Activated naive CD4-positive, alpha-beta T cell treated with anti-CD3 and anti-CD28 coated beads for 36 hours (primary cell): ENCODE results near the gene TWNK. TPM values are rescaled to one million over a fixed set of nuclear protein-coding genes. Genes with fewer than 3 reads are reported as not detected.

ENCODE experiments used
- CTCF ChIA-PET: fragments of 350-600 bp; sonication (Branson Sonifier 250); formaldehyde crosslinking; loops from one replicate; lab custom pipeline; 2021; ENCODE audit warnings: antibody characterized with exemption; lab: Charles Lee
- DNase-seq: peaks from one replicate; pipeline ENCODE4 v3.0.0-alpha.2; 2020
- H3K27ac Mint-ChIP-seq: one replicate; pipeline ENCODE4 v1.8.0; 2021; ENCODE audit warnings: mild to moderate bottlenecking, mixed read lengths
- H3K27me3 Mint-ChIP-seq: one replicate; pipeline ENCODE4 v1.8.0; 2021; ENCODE audit warnings: low read depth, mixed read lengths
- H3K36me3 Mint-ChIP-seq: one replicate; pipeline ENCODE4 v1.8.0; 2021; ENCODE audit warnings: low read depth, mixed read lengths
- H3K4me1 Mint-ChIP-seq: one replicate; pipeline ENCODE4 v1.8.0; 2021; ENCODE audit warnings: low read depth, mixed read lengths
- H3K4me3 Mint-ChIP-seq: one replicate; pipeline ENCODE4 v1.8.0; 2021; ENCODE audit warnings: mild to moderate bottlenecking, moderate library complexity, mixed read lengths
- H3K9me3 Mint-ChIP-seq: one replicate; pipeline ENCODE4 v1.8.0; 2021; ENCODE audit warnings: mixed read lengths
- intact Hi-C: fragments of 100-400 bp; cut with micrococcal nuclease; formaldehyde crosslinking; loops from one replicate; pipeline ENCODE4 v1.15.1; 2023
- total RNA-seq, 2 experiments: library from RNA; stranded (reverse); gene quantifications; one replicate each; pipeline ENCODE4 v1.2.3, GENCODE V29; 2021

The TWNK gene
- total RNA-seq, 2 experiments from 2014 or later: 10.4 to 11.4 TPM

DNA sequence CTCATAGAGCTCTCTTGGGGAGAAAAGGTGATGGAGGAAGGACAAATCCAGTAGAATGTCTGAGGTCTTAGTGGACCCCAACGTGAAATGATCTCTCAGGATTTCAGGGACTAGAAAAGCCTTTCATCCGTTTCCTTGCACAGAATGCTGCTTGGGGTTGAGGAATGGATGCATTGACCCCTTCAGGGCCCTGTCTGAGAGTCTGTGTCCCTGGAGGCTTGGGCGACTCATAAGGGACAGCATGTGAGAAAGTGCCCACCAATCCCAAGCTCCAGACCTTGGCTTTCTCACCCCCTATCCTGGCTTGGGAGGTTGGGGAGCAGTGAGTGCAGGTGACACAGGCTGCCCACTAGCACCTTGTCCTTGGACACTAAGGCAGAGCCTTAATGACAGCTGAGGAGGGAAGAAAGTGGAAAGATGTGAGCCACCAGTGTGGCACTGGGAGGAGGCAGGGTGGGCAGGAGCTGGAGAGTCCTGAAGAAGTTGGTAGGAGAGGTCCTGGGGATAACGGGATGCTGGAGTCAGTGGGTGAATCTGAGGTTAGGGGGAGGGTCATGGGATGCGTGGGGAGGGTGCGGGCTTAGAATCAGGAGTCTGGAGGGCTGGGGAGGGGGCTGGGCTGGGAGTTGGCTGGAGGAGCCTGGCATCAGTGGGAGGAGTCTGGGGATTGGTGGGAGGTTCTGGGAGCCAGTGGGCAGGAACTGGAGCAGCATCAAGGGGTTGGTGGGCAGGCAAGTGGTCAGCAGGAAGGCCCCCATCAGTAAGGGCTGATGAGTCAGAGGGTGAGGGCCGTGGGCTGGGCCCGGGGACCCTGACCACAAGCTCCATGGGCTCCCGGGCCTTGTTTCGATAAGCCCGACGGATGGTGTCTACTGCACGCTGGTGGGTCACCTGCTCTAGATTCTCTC lies 20.8 kb downstream of the TWNK start:
- peaks cover 5% of the 10 kb centered on the region for H3K4me1 Mint-ChIP-seq
- H3K4me3 Mint-ChIP-seq: no peak overlapping the region
- no peaks in the 10 kb centered on the region for H3K36me3 Mint-ChIP-seq
- CTCF ChIA-PET: interaction anchor here (1.5 to 4.6 kb wide), 2 partner anchors 10 kb away, joined by 3 to 30 read pairs; no protein-coding TSS in a partner anchor
- no peaks in the 10 kb centered on the region for H3K9me3 Mint-ChIP-seq
- H3K27ac Mint-ChIP-seq: no peak overlapping the region
- intact Hi-C loops: no loop called here
- peaks cover 3% of the 10 kb centered on the region for H3K27me3 Mint-ChIP-seq
- no peak for DNase-seq

GRCh38 chr10:101008823-101009423 lies 21.6 kb downstream of the TWNK start:
- CTCF ChIA-PET: interaction anchor here (1.5 to 4.6 kb wide), 2 partner anchors 9 to 18 kb away, joined by 3 to 30 read pairs; no protein-coding TSS in a partner anchor
- no peaks in the 10 kb centered on the region for H3K9me3 Mint-ChIP-seq
- no peak for DNase-seq
- intact Hi-C loops: no loop called here
- H3K27ac Mint-ChIP-seq: no peak overlapping the region
- no peak overlapping the region for H3K4me3 Mint-ChIP-seq
- H3K36me3 Mint-ChIP-seq: no peaks in the 10 kb centered on the region
- peaks cover 10% of the 10 kb centered on the region for H3K4me1 Mint-ChIP-seq
- H3K27me3 Mint-ChIP-seq: peaks cover 5% of the 10 kb centered on the region

DNA sequence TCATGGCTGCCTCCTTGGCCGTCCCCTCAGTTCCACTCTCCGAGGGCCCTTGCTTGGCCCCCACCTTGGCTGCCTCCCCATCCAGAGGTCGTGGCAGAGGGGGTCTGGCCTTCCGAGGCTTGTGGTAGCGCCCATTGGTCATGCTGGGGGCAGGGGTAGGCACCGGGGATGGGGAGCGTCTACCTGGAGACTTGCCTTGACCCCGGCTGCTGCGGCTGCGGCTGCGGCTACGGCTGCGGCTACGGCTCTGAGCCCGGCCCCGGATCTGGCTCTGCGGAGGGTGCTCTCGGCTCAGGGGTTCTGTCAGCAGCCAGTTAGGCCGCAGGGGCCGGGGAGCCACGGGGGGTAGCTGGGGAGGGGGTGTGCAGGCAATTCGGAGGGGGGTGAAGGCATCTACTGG lies 23.0 kb downstream of the TWNK start:
- no peak overlapping the region for H3K27ac Mint-ChIP-seq
- peaks cover 14% of the 10 kb centered on the region for H3K27me3 Mint-ChIP-seq
- no peaks in the 10 kb centered on the region for H3K9me3 Mint-ChIP-seq
- no peak for DNase-seq
- intact Hi-C loops: loop anchor here (5.0 kb wide), 3 partner anchors 43 to 268 kb away; partner anchors contain the start of gene SEMA4G
- CTCF ChIA-PET: interaction anchor here (1.5 kb wide), 1 partner anchor 19 kb away, joined by 3 read pairs; no protein-coding TSS in a partner anchor
- no peaks in the 10 kb centered on the region for H3K36me3 Mint-ChIP-seq
- peaks cover 12% of the 10 kb centered on the region for H3K4me1 Mint-ChIP-seq
- H3K4me3 Mint-ChIP-seq: no peak overlapping the region

DNA sequence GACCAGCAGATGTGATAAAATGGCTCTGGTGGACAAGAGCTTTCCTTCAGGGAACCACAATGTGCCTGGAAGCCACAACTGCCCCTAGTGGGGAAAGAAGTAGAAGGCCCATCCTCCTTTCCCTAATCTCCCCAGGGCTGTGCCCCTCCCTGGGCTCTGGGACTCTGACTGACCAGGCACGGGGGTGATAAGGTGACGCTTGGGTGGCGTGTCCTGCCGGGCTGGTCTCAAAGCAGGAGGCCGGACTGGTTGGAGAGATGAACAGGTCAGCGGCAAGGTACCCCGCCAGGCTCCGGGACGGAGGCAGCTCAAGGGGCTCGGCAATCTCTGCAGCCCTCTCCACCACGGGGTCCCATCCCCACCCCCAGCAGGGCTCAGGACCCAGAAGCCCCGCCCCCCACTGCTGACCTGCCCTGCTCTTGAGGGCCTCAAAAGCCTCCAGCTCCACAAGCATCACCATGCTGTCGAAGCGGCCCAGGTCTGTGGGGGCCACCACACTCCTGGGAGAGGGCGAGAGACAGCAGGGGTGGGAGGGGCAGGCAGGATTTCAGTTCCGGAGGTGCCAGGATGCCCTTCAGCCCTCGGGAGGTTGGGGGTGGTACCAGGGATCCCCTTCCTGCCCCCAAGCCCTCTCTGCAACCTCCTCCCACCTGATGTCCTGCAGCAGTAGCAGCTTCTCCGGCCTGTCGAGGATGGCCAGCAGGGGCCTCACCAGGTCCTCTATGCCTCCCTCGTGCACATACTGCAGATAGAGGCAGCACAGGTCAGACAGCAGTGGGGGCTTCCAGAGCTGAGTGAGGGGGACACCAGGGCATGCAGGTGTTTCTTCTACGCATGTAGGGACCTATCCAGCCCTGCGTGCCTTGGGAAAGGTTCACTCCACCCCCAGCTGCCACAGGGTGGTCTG lies 24.4 kb downstream of the TWNK start:
- no peak overlapping the region for H3K27ac Mint-ChIP-seq
- intact Hi-C loops: loop anchor here (5.0 kb wide), 3 partner anchors 44 to 269 kb away; partner anchors contain the start of gene SEMA4G
- CTCF ChIA-PET: interaction anchor here (0.9 to 1.9 kb wide), 7 partner anchors 8 to 39 kb away, joined by 3 to 11 read pairs (median 4); no protein-coding TSS in a partner anchor

GRCh38 chr10:101012525-101013364 lies 25.4 kb downstream of the TWNK start:
- CTCF ChIA-PET: interaction anchor here (0.9 to 1.9 kb wide), 4 partner anchors 9 to 30 kb away, joined by 3 to 11 read pairs (median 5); no protein-coding TSS in a partner anchor
- Mint-ChIP-seq H3K4me1 (peaks cover 12% of the 10 kb centered on the region), H3K36me3 (no peaks in the 10 kb centered on the region), H3K4me3 (no peak overlapping the region), H3K9me3 (no peaks in the 10 kb centered on the region), H3K27ac (no peak overlapping the region), H3K27me3 (peaks cover 29% of the 10 kb centered on the region)
- peak; percentile 85 for DNase-seq
- intact Hi-C loops: loop anchor here (5.0 kb wide), 3 partner anchors 45 to 270 kb away; partner anchors contain the start of gene SEMA4G

More for the DNA sequence above, 24.4 kb downstream of the TWNK start:
- no peaks in the 10 kb centered on the region for H3K9me3 Mint-ChIP-seq
- H3K4me3 Mint-ChIP-seq: no peak overlapping the region
- H3K4me1 Mint-ChIP-seq: peaks cover 12% of the 10 kb centered on the region
- H3K27me3 Mint-ChIP-seq: peaks cover 21% of the 10 kb centered on the region
- DNase-seq: no peak
- no peaks in the 10 kb centered on the region for H3K36me3 Mint-ChIP-seq

GRCh38 chr10:101013365-101013825 lies 26.1 kb downstream of the TWNK start:
- H3K27me3 Mint-ChIP-seq: peaks cover 35% of the 10 kb centered on the region
- peaks cover 13% of the 10 kb centered on the region for H3K4me1 Mint-ChIP-seq
- CTCF ChIA-PET: interaction anchor here (0.7 to 7.2 kb wide), 15 partner anchors 8 to 137 kb away, joined by 3 to 94 read pairs (median 7); partner anchors contain the start of genes LZTS2, PDZD7 and SFXN3
- intact Hi-C loops: loop anchor here (5.0 kb wide), 3 partner anchors 46 to 271 kb away; partner anchors contain the start of gene SEMA4G
- H3K4me3 Mint-ChIP-seq: no peak overlapping the region
- no peaks in the 10 kb centered on the region for H3K36me3 Mint-ChIP-seq
- H3K9me3 Mint-ChIP-seq: no peaks in the 10 kb centered on the region
- no peak overlapping the region for H3K27ac Mint-ChIP-seq
- DNase-seq: no peak

GRCh38 chr10:101014230-101014884 lies 27.0 kb downstream of the TWNK start:
- H3K36me3 Mint-ChIP-seq: no peaks in the 10 kb centered on the region
- H3K4me1 Mint-ChIP-seq: peaks cover 16% of the 10 kb centered on the region
- peak; percentile 85 for DNase-seq
- intact Hi-C loops: loop anchor here (1.0 to 5.0 kb wide), 7 partner anchors 15 to 581 kb away; partner anchors contain the start of genes LZTS2 and SEMA4G
- CTCF ChIA-PET: interaction anchor here (0.6 to 7.2 kb wide), 40 partner anchors 9 to 1615 kb away, joined by 3 to 94 read pairs (median 4); partner anchors contain the start of genes LZTS2, PDZD7 and SFXN3
- H3K27me3 Mint-ChIP-seq: peaks cover 38% of the 10 kb centered on the region
- H3K9me3 Mint-ChIP-seq: no peaks in the 10 kb centered on the region
- H3K4me3 Mint-ChIP-seq: no peak overlapping the region
- H3K27ac Mint-ChIP-seq: no peak overlapping the region

- Mint-ChIP-seq H3K36me3 (no peaks in the 10 kb centered on the region), H3K9me3 (no peaks in the 10 kb centered on the region), H3K4me3 (no peak overlapping the region), H3K4me1 (peaks cover 18% of the 10 kb centered on the region), H3K27me3 (peaks cover 41% of the 10 kb centered on the region), H3K27ac (no peak overlapping the region)
- intact Hi-C loops: loop anchor here (1.0 to 5.0 kb wide), 7 partner anchors 16 to 582 kb away; partner anchors contain the start of genes LZTS2 and SEMA4G
- no peak for DNase-seq
- CTCF ChIA-PET: interaction anchor here (0.7 to 7.2 kb wide), 31 partner anchors 8 to 454 kb away, joined by 3 to 94 read pairs (median 5); partner anchors contain the start of genes LZTS2, PDZD7 and SFXN3
Measured at GRCh38 chr10:101014966-101015581, 27.7 kb downstream of the TWNK start.

- H3K27me3 Mint-ChIP-seq: peaks cover 41% of the 10 kb centered on the region
- H3K4me3 Mint-ChIP-seq: no peak overlapping the region
- H3K4me1 Mint-ChIP-seq: peaks cover 18% of the 10 kb centered on the region
- CTCF ChIA-PET: interaction anchor here (1.1 to 7.2 kb wide), 15 partner anchors 8 to 82 kb away, joined by 3 to 94 read pairs (median 7); partner anchors contain the start of genes LZTS2, PDZD7 and SFXN3
- H3K36me3 Mint-ChIP-seq: no peaks in the 10 kb centered on the region
- no peak overlapping the region for H3K27ac Mint-ChIP-seq
- DNase-seq: no peak
- no peaks in the 10 kb centered on the region for H3K9me3 Mint-ChIP-seq
- intact Hi-C loops: loop anchor here (2.0 kb wide), 1 partner anchor 139 kb away; no protein-coding TSS in a partner anchor
Measured at GRCh38 chr10:101015582-101015973, 28.2 kb downstream of the TWNK start.
